Measurements from ENCODE around the gene CRACR2A. TPM values are rescaled to one million over a fixed set of nuclear protein-coding genes. Genes with fewer than 3 reads are reported as not detected.

The CRACR2A gene
- total RNA-seq, 4 donors from 2014 or later, result 0.91 to 2.3 (median 1.9) TPM

DNA sequence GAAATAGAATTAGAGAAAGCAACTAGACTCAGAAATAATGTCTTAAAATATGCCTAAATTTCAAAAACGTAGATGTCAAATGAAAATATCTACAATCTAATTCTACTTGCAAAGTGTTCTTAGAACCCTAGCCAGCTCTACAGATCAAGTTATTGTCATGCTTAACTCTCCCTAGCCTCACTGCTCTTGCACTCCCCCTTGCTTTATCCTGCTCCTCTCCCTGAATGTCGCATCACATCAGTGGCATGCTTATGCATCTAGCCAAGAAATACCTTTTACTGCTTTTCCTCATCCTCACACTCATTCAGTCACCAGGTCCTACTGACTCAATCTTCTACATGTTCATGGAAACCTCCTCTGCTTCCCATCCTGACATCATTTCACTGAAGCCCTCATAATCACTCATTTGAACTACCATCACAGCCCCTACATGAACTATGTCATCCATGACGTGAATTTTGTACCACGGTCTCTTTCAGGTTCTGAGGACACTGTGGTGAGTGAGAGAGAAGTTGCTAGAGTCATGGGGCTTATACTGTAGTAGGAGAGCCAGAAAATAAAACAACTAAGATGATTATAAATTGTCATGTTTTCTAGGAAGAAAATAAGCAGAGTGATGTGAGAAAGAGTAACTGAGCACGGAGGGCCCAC is 22.6 kb upstream of the CRACR2A start:
- H3K9me3 ChIP-seq, result no peaks in the 10 kb centered on the region
- peaks cover 0 to 32% (median 0%) of the 10 kb centered on the region in 4 donors for H3K27me3 ChIP-seq
- intact Hi-C loops (cut with DNase I), result loop anchor here (10.0 kb wide), 1 partner anchor 481 kb away; no protein-coding TSS in a partner anchor
- no peak for DNase-seq
- H3K4me3 ChIP-seq, result no peak overlapping the region
- TF ChIP-seq POLR2A (IDR thresholded peaks at IDR 0.05), result no peak
- TF ChIP-seq CTCF (IDR thresholded peaks at IDR 0.05), result no peak
- H3K27ac ChIP-seq, result no peak overlapping the region
- 74 to 81% methylated on average over 5 of the region's 5 CpGs for WGBS, 2 donors
- no peaks in the 10 kb centered on the region for H3K36me3 ChIP-seq
- no peaks in the 10 kb centered on the region for H3K4me1 ChIP-seq

GRCh38 chr12:3772380-3772779 is 19.5 kb upstream of the CRACR2A start:
- no peak for DNase-seq
- Histone ChIP-seq H3K4me1 (no peaks in the 10 kb centered on the region), H3K4me3 (no peak overlapping the region), H3K9me3 (no peaks in the 10 kb centered on the region), H3K27me3 (peaks cover 0 to 32% (median 0%) of the 10 kb centered on the region in 4 donors), H3K27ac (no peak overlapping the region), H3K36me3 (no peaks in the 10 kb centered on the region)
- TF ChIP-seq POLR2A (IDR thresholded peaks at IDR 0.05) (no peak), CTCF (IDR thresholded peaks at IDR 0.05) (no peak)
- WGBS, 2 donors, result 13 to 21% methylated on average over 3 to 4 of the region's 4 CpGs
- intact Hi-C loops (cut with DNase I), result loop anchor here (10.0 kb wide), 1 partner anchor 478 kb away; no protein-coding TSS in a partner anchor

- TF ChIP-seq CTCF (IDR thresholded peaks at IDR 0.05) (no peak), POLR2A (IDR thresholded peaks at IDR 0.05) (no peak)
- intact Hi-C loops (cut with DNase I), result loop anchor here (10.0 kb wide), 1 partner anchor 477 kb away; no protein-coding TSS in a partner anchor
- DNase-seq, result no peak
- H3K4me3 ChIP-seq, result no peak overlapping the region
- H3K27me3 ChIP-seq, result peaks cover 0 to 30% (median 0%) of the 10 kb centered on the region in 4 donors
- WGBS, 2 donors, result 33 to 69% methylated on average over 1 of the region's 1 CpG
- H3K36me3 ChIP-seq, result no peaks in the 10 kb centered on the region
- no peaks in the 10 kb centered on the region for H3K4me1 ChIP-seq
- no peak overlapping the region for H3K27ac ChIP-seq
- no peaks in the 10 kb centered on the region for H3K9me3 ChIP-seq
Observed at GRCh38 chr12:3771853-3772252, 18.9 kb upstream of the CRACR2A start.

DNA sequence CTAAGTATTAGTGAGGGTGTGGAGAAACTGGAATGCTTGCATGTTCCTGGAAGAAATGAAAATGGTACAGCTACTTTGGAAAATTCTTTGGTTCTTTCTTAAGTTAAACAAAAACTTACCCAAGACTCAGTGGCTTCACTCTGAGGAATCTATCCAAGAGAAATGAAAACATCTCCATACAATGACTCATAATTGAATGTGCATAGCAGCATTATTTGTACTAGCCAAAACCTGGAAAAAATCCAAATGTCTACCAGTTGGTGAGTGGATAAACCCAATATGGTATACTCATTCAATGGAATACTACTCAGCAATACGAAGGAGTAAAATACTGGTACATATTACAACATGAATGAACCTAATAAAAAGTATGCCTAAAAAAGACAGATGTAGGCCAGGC is 18.0 kb upstream of the CRACR2A start:
- no peaks in the 10 kb centered on the region for H3K9me3 ChIP-seq
- H3K4me1 ChIP-seq, result no peaks in the 10 kb centered on the region
- H3K36me3 ChIP-seq, result no peaks in the 10 kb centered on the region
- peaks cover 0 to 20% (median 0%) of the 10 kb centered on the region in 4 donors for H3K27me3 ChIP-seq
- H3K27ac ChIP-seq, result no peak overlapping the region
- H3K4me3 ChIP-seq, result no peak overlapping the region
- DNase-seq, result no peak
- no peak for TF ChIP-seq CTCF (IDR thresholded peaks at IDR 0.05)
- TF ChIP-seq POLR2A (IDR thresholded peaks at IDR 0.05), result no peak
- WGBS, 2 donors, result 75 to 78% methylated on average over 1 of the region's 1 CpG
- intact Hi-C loops (cut with DNase I), result loop anchor here (10.0 kb wide), 1 partner anchor 476 kb away; no protein-coding TSS in a partner anchor

DNA sequence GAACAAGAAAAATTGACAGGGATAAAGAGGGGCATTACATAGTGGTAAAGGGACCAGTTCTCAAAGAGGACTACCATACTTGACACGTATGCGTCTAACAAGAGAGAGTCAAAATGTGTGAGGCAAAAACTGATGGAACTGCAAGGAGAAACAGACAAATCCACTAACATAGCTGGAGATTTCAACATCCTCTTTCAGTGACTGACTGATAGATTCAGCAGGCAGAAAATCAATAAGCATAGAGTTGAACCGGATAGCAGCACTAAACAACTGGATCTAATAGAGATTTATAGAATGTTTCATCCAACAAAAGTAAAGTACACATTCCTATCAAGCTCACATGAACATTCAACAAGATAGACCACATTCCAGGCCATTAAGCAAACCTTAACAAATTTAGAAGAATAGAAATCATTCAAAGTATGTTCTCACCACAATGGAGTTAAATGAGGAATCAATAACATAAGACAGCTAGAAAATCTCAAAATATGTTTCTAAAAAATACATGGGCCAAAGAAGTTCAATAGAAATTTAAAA is 16.1 kb upstream of the CRACR2A start:
- no peak overlapping the region for H3K27ac ChIP-seq
- no peak overlapping the region for H3K4me3 ChIP-seq
- H3K9me3 ChIP-seq, result no peaks in the 10 kb centered on the region
- peaks cover 0 to 6% (median 0%) of the 10 kb centered on the region in 4 donors for H3K27me3 ChIP-seq
- DNase-seq, result no peak
- TF ChIP-seq POLR2A (IDR thresholded peaks at IDR 0.05) (no peak), CTCF (IDR thresholded peaks at IDR 0.05) (no peak)
- H3K4me1 ChIP-seq, result no peaks in the 10 kb centered on the region
- H3K36me3 ChIP-seq, result no peaks in the 10 kb centered on the region
- WGBS, 2 donors, result 79 to 86% methylated on average over 3 of the region's 3 CpGs
- intact Hi-C loops (cut with DNase I), result no loop called here
